Thoracic aorta (tissue), 2 donors: ENCODE results near the gene HPF1. TPM values are rescaled to one million over a fixed set of nuclear protein-coding genes. Genes with fewer than 3 reads are reported as not detected.
"Not testable (repeated sequence)": the region's sequence is repeated elsewhere in the genome, so short reads cannot be mapped to it uniquely, and the experiment has no call there.

ENCODE experiments used
- ATAC-seq: fragments of 150-250 bp; one replicate; pipeline ENCODE4 v1.8.0; 2017; ENCODE audit warnings: low read depth; ENCODE audit not compliant: insufficient number of reproducible peaks, low FRiP score
- DNase-seq: peaks from one replicate; pipeline ENCODE4 v3.0.0-alpha.2; 2020; ENCODE audit warnings: low spot score
- H3K27ac ChIP-seq, 2 donors: fragments of 200-600 bp; sonication (generic); 1 replicate in 1 of 2; 2 replicates in 1 of 2; pipeline ENCODE4 v1.5.1; 2016; ENCODE audit warnings: mild to moderate bottlenecking in 2 of 2, moderate library complexity in 2 of 2
- H3K27me3 ChIP-seq: fragments of 200-600 bp; sonication (generic); replicated peaks from 2 replicates; pipeline ENCODE4 v1.6.0; 2016; ENCODE audit warnings: mild to moderate bottlenecking; ENCODE audit not compliant: insufficient read depth
- H3K36me3 ChIP-seq: fragments of 200-600 bp; sonication (generic); one replicate; pipeline ENCODE4 v1.5.1; 2016
- H3K4me1 ChIP-seq, 2 donors: fragments of 200-600 bp; sonication (generic); 1 replicate in 1 of 2; 2 replicates in 1 of 2; pipeline versions ENCODE4 v1.5.1 to v1.6.0; 2016; ENCODE audit warnings: low read depth in 2 of 2, mild to moderate bottlenecking in 1 of 2; ENCODE audit not compliant: control insufficient read depth in 1 of 2
- H3K4me3 ChIP-seq: fragments of 200-600 bp; sonication (generic); 2 replicates; pipeline ENCODE4 v1.5.1; 2016; ENCODE audit warnings: mild to moderate bottlenecking
- H3K9me3 ChIP-seq: fragments of 200-600 bp; sonication (generic); 2 replicates; pipeline ENCODE4 v1.5.1; 2016
- CTCF ChIP-seq: fragments of 200-600 bp; sonication (generic); IDR thresholded peaks from one replicate; pipeline ENCODE4 v1.5.1; 2019; ENCODE audit warnings: antibody characterized with exemption
- total RNA-seq, 2 donors: library from RNA; depleted of rRNA; stranded (reverse); fragments of >200 nt; gene quantifications; one replicate each; pipeline versions ENCODE4 v1.1.0 to v1.2.3, GENCODE V29; 2016

HPF1 gene
- total RNA-seq, 2 donors from 2014 or later = 18.7 to 50.7 TPM

- H3K4me1 ChIP-seq = peaks cover 0 to 6% of the 10 kb centered on the region in 2 donors
- no peaks in the 10 kb centered on the region for H3K36me3 ChIP-seq
- no peaks in the 10 kb centered on the region for H3K9me3 ChIP-seq
- no peak overlapping the region for H3K4me3 ChIP-seq
- DNase-seq (no peak), ATAC-seq (no peak)
- TF ChIP-seq CTCF = no peak
- H3K27me3 ChIP-seq = no peaks in the 10 kb centered on the region
- H3K27ac ChIP-seq = no peak overlapping the region
Observed at GRCh38 chr4:169795585-169795984, 37.8 kb upstream of the HPF1 start.

GRCh38 chr4:169791527-169792156, 33.9 kb upstream of the HPF1 start:
- ATAC-seq (peak; percentile 62), DNase-seq (no peak)
- H3K36me3 ChIP-seq = no peaks in the 10 kb centered on the region
- H3K27ac ChIP-seq = no peak overlapping the region
- no peaks in the 10 kb centered on the region for H3K27me3 ChIP-seq
- H3K4me1 ChIP-seq = peaks cover 0 to 6% of the 10 kb centered on the region in 2 donors
- no peaks in the 10 kb centered on the region for H3K9me3 ChIP-seq
- TF ChIP-seq CTCF = peak; percentile 45
- peak overlapping the region; percentile 65 for H3K4me3 ChIP-seq

- H3K9me3 ChIP-seq = no peaks in the 10 kb centered on the region
- no peak for TF ChIP-seq CTCF
- peaks cover 0 to 6% of the 10 kb centered on the region in 2 donors for H3K4me1 ChIP-seq
- no peak for ATAC-seq
- peak overlapping the region; percentile 65 for H3K4me3 ChIP-seq
- H3K27ac ChIP-seq = no peak overlapping the region
- no peaks in the 10 kb centered on the region for H3K36me3 ChIP-seq
- no peak for DNase-seq
- H3K27me3 ChIP-seq = no peaks in the 10 kb centered on the region
Observed at GRCh38 chr4:169791062-169791461, 33.3 kb upstream of the HPF1 start.

- peaks cover 0 to 7% of the 10 kb centered on the region in 2 donors for H3K4me1 ChIP-seq
- H3K36me3 ChIP-seq = no peaks in the 10 kb centered on the region
- H3K4me3 ChIP-seq = peak overlapping the region; percentile 52
- H3K9me3 ChIP-seq = no peaks in the 10 kb centered on the region
- ATAC-seq = no peak
- peaks cover 6% of the 10 kb centered on the region for H3K27me3 ChIP-seq
- no peak for TF ChIP-seq CTCF
- no peak overlapping the region for H3K27ac ChIP-seq
- DNase-seq = no peak
Observed at GRCh38 chr4:169774466-169775445, 17.0 kb upstream of the HPF1 start.

GRCh38 chr4:169773889-169774288, 16.1 kb upstream of the HPF1 start:
- Histone ChIP-seq H3K27ac (no peak overlapping the region), H3K4me1 (peaks cover 0 to 7% of the 10 kb centered on the region in 2 donors), H3K4me3 (no peak overlapping the region), H3K27me3 (peaks cover 6% of the 10 kb centered on the region), H3K36me3 (no peaks in the 10 kb centered on the region), H3K9me3 (no peaks in the 10 kb centered on the region)
- no peak for ATAC-seq
- DNase-seq = no peak
- TF ChIP-seq CTCF = no peak

- not testable (repeated sequence) for H3K27me3 ChIP-seq, ATAC-seq, H3K9me3 ChIP-seq, H3K4me1 ChIP-seq, H3K27ac ChIP-seq, H3K4me3 ChIP-seq, H3K36me3 ChIP-seq, DNase-seq
Observed at GRCh38 chr4:169771556-169772080, 13.9 kb upstream of the HPF1 start.
